Trophoblast cell (in vitro differentiated cells and primary cell): ENCODE data around the gene FAM222B. TPM values are rescaled to one million over a fixed set of nuclear protein-coding genes. Genes with fewer than 3 reads are reported as not detected.

ENCODE experiments used
- DNase-seq, 2 donors: peaks; one replicate each; pipeline ENCODE4 v3.0.0-alpha.2; 2016
- H2AFZ ChIP-seq: 2 replicates; pipeline ENCODE4 v1.6.1; 2013; ENCODE audit warnings: low read length, moderate library complexity, mild to moderate bottlenecking; ENCODE audit not compliant: insufficient read depth, poor library complexity
- H2AK5ac ChIP-seq: 2 replicates; pipeline ENCODE4 v1.6.1; 2013; ENCODE audit warnings: mild to moderate bottlenecking, low read length
- H2BK120ac ChIP-seq: 2 replicates; pipeline ENCODE4 v1.6.1; 2013; ENCODE audit warnings: low read length, mild to moderate bottlenecking, moderate library complexity; ENCODE audit not compliant: insufficient read depth, poor library complexity
- H2BK12ac ChIP-seq: 2 replicates; pipeline ENCODE4 v1.6.1; 2013; ENCODE audit warnings: mild to moderate bottlenecking, low read length, moderate library complexity
- H2BK5ac ChIP-seq: 2 replicates; pipeline ENCODE4 v1.6.1; 2013; ENCODE audit warnings: low read length, low read depth, moderate library complexity, mild to moderate bottlenecking; ENCODE audit not compliant: poor library complexity
- H3K14ac ChIP-seq: 2 replicates; pipeline ENCODE4 v1.6.1; 2013; ENCODE audit warnings: mild to moderate bottlenecking, low read length
- H3K18ac ChIP-seq: 2 replicates; pipeline ENCODE4 v1.6.1; 2013; ENCODE audit warnings: mild to moderate bottlenecking, low read length
- H3K23ac ChIP-seq: 2 replicates; pipeline ENCODE4 v1.6.1; 2013; ENCODE audit warnings: low read length
- H3K27ac ChIP-seq: 2 replicates; pipeline ENCODE4 v1.5.1; 2013; ENCODE audit warnings: low read depth, mild to moderate bottlenecking, inconsistent platforms, low read length, moderate library complexity
- H3K27me3 ChIP-seq: 2 replicates; pipeline ENCODE4 v1.6.1; 2013; ENCODE audit warnings: inconsistent platforms, mild to moderate bottlenecking, low read length, moderate library complexity; ENCODE audit not compliant: insufficient read depth
- H3K36me3 ChIP-seq, 2 experiments: 1 replicate in 1 of 2; 2 replicates in 1 of 2; pipeline ENCODE4 v1.6.1; 2013; ENCODE audit warnings: low read length in 2 of 2, mild to moderate bottlenecking in 2 of 2, moderate library complexity in 1 of 2; ENCODE audit not compliant: insufficient read depth in 2 of 2, control insufficient read depth in 1 of 2
- H3K4ac ChIP-seq: 2 replicates; pipeline ENCODE4 v1.6.1; 2013; ENCODE audit warnings: low read depth, mild to moderate bottlenecking, low read length, moderate library complexity
- H3K4me1 ChIP-seq, 2 experiments: 1 replicate in 1 of 2; 2 replicates in 1 of 2; pipeline ENCODE4 v1.6.1; 2013; ENCODE audit warnings: low read length in 2 of 2, mild to moderate bottlenecking in 2 of 2, moderate library complexity in 1 of 2; ENCODE audit not compliant: insufficient read depth in 2 of 2, control insufficient read depth in 1 of 2
- H3K4me2 ChIP-seq: 2 replicates; pipeline ENCODE4 v1.6.1; 2013; ENCODE audit warnings: inconsistent platforms, mild to moderate bottlenecking, low read length, moderate library complexity
- H3K4me3 ChIP-seq: 2 replicates; pipeline ENCODE4 v1.5.1; 2013; ENCODE audit warnings: mild to moderate bottlenecking, low read depth, low read length, inconsistent platforms
- H3K79me1 ChIP-seq: one replicate; pipeline ENCODE4 v1.6.1; 2013; ENCODE audit warnings: low read length
- H3K79me2 ChIP-seq: 2 replicates; pipeline ENCODE4 v1.6.1; 2013; ENCODE audit warnings: low read length, mild to moderate bottlenecking; ENCODE audit not compliant: control insufficient read depth, insufficient read depth, poor library complexity
- H3K9ac ChIP-seq: 2 replicates; pipeline ENCODE4 v1.6.1; 2013; ENCODE audit warnings: mild to moderate bottlenecking, low read length
- H3K9me3 ChIP-seq: 2 replicates; pipeline ENCODE4 v1.6.1; 2013; ENCODE audit warnings: low read depth, mild to moderate bottlenecking, control low read depth, inconsistent platforms, low read length; ENCODE audit not compliant: insufficient read depth
- H4K12ac ChIP-seq: 2 replicates; pipeline ENCODE4 v1.6.1; 2013; ENCODE audit warnings: low read depth, mild to moderate bottlenecking, low read length, moderate library complexity
- H4K8ac ChIP-seq: 2 replicates; pipeline ENCODE4 v1.6.1; 2013; ENCODE audit warnings: low read depth, mild to moderate bottlenecking, low read length, moderate library complexity
- H4K91ac ChIP-seq: one replicate; pipeline ENCODE4 v1.6.1; 2013; ENCODE audit warnings: low read depth, mild to moderate bottlenecking, low read length, moderate library complexity
- WGBS: extraction: QIAGEN DNeasy Blood & Tissue Kit; methylation state at CpG from one replicate; pipeline ENCODE4 v1.1.7; 2013; ENCODE audit warnings: missing lambda C conversion rate; ENCODE audit not compliant: insufficient read length, insufficient coverage; ENCODE audit errors: extremely low coverage; 5-methylcytosine and 5-hydroxymethylcytosine counted together
- polyA plus RNA-seq: library from polyadenylated mRNA; stranded (reverse); fragments of 200-250 nt; gene quantifications from 2 replicates; pipeline ENCODE4 v1.2.3, GENCODE V29; 2013

Gene FAM222B
- 45.9 and 48.6 TPM in 2 replicates for polyA plus RNA-seq

GRCh38 chr17:28842282-28843012, at the start of gene FAM222B:
Gene FAM222B (minus strand): TSS chr17:28842790. CDS start chr17:28766667, 76,123 bp downstream.
- no peaks in the 10 kb centered on the region for H3K36me3 ChIP-seq

GRCh38 chr17:28892024-28892423, 49.4 kb upstream of the FAM222B start:
- H2BK12ac ChIP-seq: no peak overlapping the region
- no peak overlapping the region for H3K14ac ChIP-seq

More at GRCh38 chr17:28842282-28843012, at the start of gene FAM222B:
- Histone ChIP-seq H3K79me2 (peaks cover 7% of the 10 kb centered on the region), H2BK120ac (peak within 1 kb of the TSS; percentile 82), H3K79me1 (peaks cover 7% of the 10 kb centered on the region), H4K91ac (peak within 1 kb of the TSS; percentile 80), H2AFZ (peak within 1 kb of the TSS; percentile 99), H2AK5ac (peak within 1 kb of the TSS; percentile 66), H3K18ac (peak within 1 kb of the TSS; percentile 73), H3K9ac (peak within 1 kb of the TSS; percentile 93), H3K27ac (peak within 1 kb of the TSS; percentile 32), H3K4me1 (no peaks in the 10 kb centered on the region), H4K8ac (peak within 1 kb of the TSS; percentile 100), H3K4me2 (peak within 1 kb of the TSS; percentile 94), H3K14ac (peak within 1 kb of the TSS; percentile 94), H3K4ac (peak within 1 kb of the TSS; percentile 98), H2BK5ac (peak within 1 kb of the TSS; percentile 65), H4K12ac (peak within 1 kb of the TSS; percentile 99), H3K27me3 (no peaks in the 10 kb centered on the region), H3K9me3 (no peaks in the 10 kb centered on the region), H2BK12ac (peak within 1 kb of the TSS; percentile 23), H3K4me3 (peak within 1 kb of the TSS; percentile 97), H3K23ac (no peak within 1 kb of the TSS)
- peak; percentile 89 to 93 for DNase-seq
- no CpG with 5 or more reads among the region's 44 CpGs for WGBS

GRCh38 chr17:28891201-28891600, 48.6 kb upstream of the FAM222B start:
- Histone ChIP-seq H2BK5ac (no peak overlapping the region), H2BK12ac (no peak overlapping the region), H4K91ac (no peak overlapping the region), H4K8ac (no peak overlapping the region), H3K79me1 (no peaks in the 10 kb centered on the region), H2AFZ (no peak overlapping the region), H2BK120ac (no peak overlapping the region), H3K23ac (no peak overlapping the region), H3K9me3 (no peaks in the 10 kb centered on the region), H2AK5ac (no peak overlapping the region), H3K27ac (no peak overlapping the region), H3K9ac (no peak overlapping the region), H3K4me3 (no peak overlapping the region), H3K4ac (no peak overlapping the region), H3K4me1 (peaks cover 1 to 2% of the 10 kb centered on the region in 2 experiments), H3K4me2 (no peak overlapping the region), H3K36me3 (peaks cover 3 to 9% of the 10 kb centered on the region in 2 experiments), H3K18ac (no peak overlapping the region), H3K14ac (no peak overlapping the region), H3K27me3 (no peaks in the 10 kb centered on the region), H3K79me2 (no peaks in the 10 kb centered on the region), H4K12ac (no peak overlapping the region)
- no CpG with 5 or more reads among the region's 1 CpG for WGBS
- no peak for DNase-seq

More at GRCh38 chr17:28892024-28892423, 49.4 kb upstream of the FAM222B start:
- peaks cover 3 to 9% of the 10 kb centered on the region in 2 experiments for H3K36me3 ChIP-seq
- no peak overlapping the region for H2BK120ac ChIP-seq
- no peak overlapping the region for H3K4ac ChIP-seq
- H3K79me2 ChIP-seq: peaks cover 3% of the 10 kb centered on the region
- H3K4me2 ChIP-seq: no peak overlapping the region
- peaks cover 5 to 7% of the 10 kb centered on the region in 2 experiments for H3K4me1 ChIP-seq
- no peak overlapping the region for H3K9ac ChIP-seq
- no CpG with 5 or more reads among the region's 4 CpGs for whole genome bisulfite sequencing
- H2AFZ ChIP-seq: no peak overlapping the region
- H3K79me1 ChIP-seq: peaks cover 2% of the 10 kb centered on the region
- no peak overlapping the region for H3K27ac ChIP-seq
- H3K23ac ChIP-seq: no peak overlapping the region
- H4K8ac ChIP-seq: no peak overlapping the region
- no peak overlapping the region for H2AK5ac ChIP-seq
- H4K91ac ChIP-seq: no peak overlapping the region
- H4K12ac ChIP-seq: no peak overlapping the region
- no peaks in the 10 kb centered on the region for H3K27me3 ChIP-seq
- H3K9me3 ChIP-seq: no peaks in the 10 kb centered on the region
- DNase-seq: no peak
- no peak overlapping the region for H3K18ac ChIP-seq
- no peak overlapping the region for H2BK5ac ChIP-seq
- H3K4me3 ChIP-seq: no peak overlapping the region

- no peak overlapping the region for H2BK5ac ChIP-seq
- H4K8ac ChIP-seq: no peak overlapping the region
- H4K91ac ChIP-seq: no peak overlapping the region
- H3K9ac ChIP-seq: no peak overlapping the region
- no peak overlapping the region for H4K12ac ChIP-seq
- WGBS: no CpG with 5 or more reads among the region's 5 CpGs
- no peaks in the 10 kb centered on the region for H3K27me3 ChIP-seq
- H3K27ac ChIP-seq: no peak overlapping the region
- no peak overlapping the region for H3K4me2 ChIP-seq
- peaks cover 2% of the 10 kb centered on the region for H3K9me3 ChIP-seq
- H2BK12ac ChIP-seq: no peak overlapping the region
- no peak overlapping the region for H2AK5ac ChIP-seq
- no peaks in the 10 kb centered on the region for H3K79me2 ChIP-seq
- H2BK120ac ChIP-seq: no peak overlapping the region
- H2AFZ ChIP-seq: no peak overlapping the region
- no peaks in the 10 kb centered on the region for H3K79me1 ChIP-seq
- no peak overlapping the region for H3K14ac ChIP-seq
- DNase-seq: no peak
- H3K4me3 ChIP-seq: no peak overlapping the region
- H3K18ac ChIP-seq: no peak overlapping the region
- no peak overlapping the region for H3K4ac ChIP-seq
- H3K23ac ChIP-seq: no peak overlapping the region
- H3K36me3 ChIP-seq: peaks cover 7 to 15% of the 10 kb centered on the region in 2 experiments
- no peaks in the 10 kb centered on the region for H3K4me1 ChIP-seq
Observed at GRCh38 chr17:28889996-28890395, 47.4 kb upstream of the FAM222B start.
